ENCODE results near the gene CD69.

DNA sequence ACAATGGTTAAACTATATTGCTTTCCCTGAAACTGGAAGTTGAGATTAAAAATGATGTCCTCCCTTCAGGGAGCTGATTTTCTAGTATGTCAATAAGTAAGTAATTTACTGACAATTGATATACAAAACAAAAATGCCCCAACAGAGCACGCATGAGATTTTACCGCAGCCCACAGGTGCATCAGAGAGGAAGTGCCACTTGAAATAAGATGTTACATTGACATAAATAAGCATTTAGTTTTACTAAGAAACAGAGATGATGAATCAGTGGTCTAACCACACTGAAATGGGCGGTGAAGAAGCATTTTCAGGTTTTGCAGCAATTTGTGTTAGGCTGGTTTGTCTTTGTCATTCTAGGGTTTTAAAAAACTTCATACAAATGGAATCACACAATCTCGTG is 19.0 kb downstream of the CD69 start:
- TF ChIP-seq EZH2 (optimal IDR thresholded peaks at IDR 0.05; ENCODE audit: low read depth, low read length) = no peak
- TF ChIP-seq CTCF (IDR thresholded peaks at IDR 0.05; ENCODE audit: low read length) = no peak
- TF ChIP-seq EZH2phosphoT487 (IDR thresholded peaks at IDR 0.05; ENCODE audit: low read length) = no peak

All from MM.1S (cell line).